GM12878 (cell line): ENCODE data around the gene UBE2M. TPM values are rescaled to one million over a fixed set of nuclear protein-coding genes. Genes with fewer than 3 reads are reported as not detected.
"Not testable (repeated sequence)": the region's sequence is repeated elsewhere in the genome, so short reads cannot be mapped to it uniquely, and the experiment has no call there.

Experiments used
- ATAC-seq: fragments of 200-7000 bp; cut with Tn5 transposase; 3 replicates; pipeline ENCODE4 v1.9.1; 2020; ENCODE audit warnings: mild to moderate bottlenecking, moderate library complexity
- BruUV-seq: library from RNA; stranded (reverse); fragments of 400-500 nt; replicated peaks from 2 replicates; lab custom pipeline; 2021; lab: Mats Ljungman, UMichigan
- CTCF ChIA-PET: fragments of 300-600 bp; sonication (Branson Sonifier 250); formaldehyde crosslinking; extraction: SDS; loops from one replicate; lab custom pipeline; 2021; ENCODE audit warnings: inconsistent platforms; lab: Yijun Ruan, JAX
- POLR2A ChIA-PET: fragments of 350-600 bp; formaldehyde crosslinking; extraction: SDS; loops from one replicate; lab custom pipeline; 2021; ENCODE audit warnings: inconsistent platforms; lab: Charles Lee
- RAD21 ChIA-PET: fragments of 300-600 bp; sonication (Branson Sonifier 250); formaldehyde crosslinking; loops from one replicate; lab custom pipeline; 2023; ENCODE audit warnings: antibody characterized with exemption; ENCODE audit not compliant: unreplicated experiment; lab: Charles Lee
- SMC1A ChIA-PET: fragments of 300-600 bp; sonication (Branson Sonifier 250); formaldehyde crosslinking; loops from one replicate; lab custom pipeline; 2023; ENCODE audit not compliant: unreplicated experiment, uncharacterized antibody; lab: Charles Lee
- DNase-seq: peaks from one replicate; pipeline ENCODE4 v3.0.0-alpha.2; 2011; ENCODE audit warnings: low read depth, low spot score
- FAIRE-seq: peaks from 3 replicates; lab custom pipeline; 2011; peaks lifted over from hg19 to GRCh38; lab: Jason Lieb, UNC
- H2AFZ ChIP-seq: 2 replicates; pipeline ENCODE4 v1.6.0; 2011; ENCODE audit warnings: low read depth, low read length, control low read depth; ENCODE audit not compliant: control insufficient read depth
- H3K27ac ChIP-seq: 2 replicates; pipeline ENCODE4 v1.5.1; 2011; ENCODE audit warnings: control low read depth; ENCODE audit not compliant: control insufficient read depth, insufficient read depth
- H3K27me3 ChIP-seq, 2 experiments: replicated peaks in 1 of 2; 2 replicates each; pipeline versions ENCODE4 v1.6.0 to v1.6.1; 2011; ENCODE audit warnings: low read length in 1 of 2; ENCODE audit not compliant: control insufficient read depth in 2 of 2, insufficient read depth in 2 of 2
- H3K36me3 ChIP-seq, 2 experiments: 2 replicates each; pipeline ENCODE4 v1.5.1; 2011; ENCODE audit warnings: low read length in 1 of 2; ENCODE audit not compliant: control insufficient read depth in 2 of 2, insufficient read depth in 2 of 2
- H3K4me1 ChIP-seq: 2 replicates; pipeline ENCODE4 v1.6.1; 2011; ENCODE audit warnings: mild to moderate bottlenecking, low read length, moderate library complexity, mixed read lengths; ENCODE audit not compliant: control insufficient read depth, insufficient read depth
- H3K4me2 ChIP-seq: 2 replicates; pipeline ENCODE4 v1.6.0; 2011; ENCODE audit warnings: control low read depth; ENCODE audit not compliant: control insufficient read depth, insufficient read depth
- H3K4me3 ChIP-seq: fragments of 200-600 bp; sonication (generic); 2 replicates; pipeline ENCODE4 v1.5.1; 2016
- H3K79me2 ChIP-seq: 2 replicates; pipeline ENCODE4 v1.6.0; 2011; ENCODE audit warnings: low read length; ENCODE audit not compliant: control insufficient read depth, insufficient read depth
- H3K9ac ChIP-seq: 2 replicates; pipeline ENCODE4 v1.8.0; 2011; ENCODE audit warnings: low read length, control low read depth, mixed read lengths; ENCODE audit not compliant: control insufficient read depth, insufficient read depth
- H3K9me3 ChIP-seq: replicated peaks from 3 replicates; pipeline ENCODE4 v1.5.1; 2011; ENCODE audit warnings: mild to moderate bottlenecking, low read length; ENCODE audit not compliant: control insufficient read depth, insufficient read depth
- H4K20me1 ChIP-seq: 2 replicates; pipeline ENCODE4 v1.6.0; 2011; ENCODE audit not compliant: control insufficient read depth, insufficient read depth
- BCLAF1 ChIP-seq: fragments of 450-650 bp; IDR thresholded peaks from 2 replicates; pipeline ENCODE4 v1.6.1; 2017; ENCODE audit warnings: antibody characterized with exemption, mild to moderate bottlenecking, moderate library complexity
- CBFB ChIP-seq: IDR thresholded peaks from 2 replicates; pipeline ENCODE4 v1.6.1; 2016; ENCODE audit warnings: antibody characterized with exemption, low read depth
- CHD1 ChIP-seq: IDR thresholded peaks from 2 replicates; pipeline ENCODE4 v1.6.1; 2012; ENCODE audit warnings: low read depth, low read length, improper control_type of control experiment
- CREB1 ChIP-seq: IDR thresholded peaks from 2 replicates; pipeline ENCODE4 v1.6.1; 2012; ENCODE audit warnings: low read depth, mild to moderate bottlenecking, inconsistent platforms
- EED ChIP-seq: sonication (generic); IDR thresholded peaks from 2 replicates; pipeline ENCODE4 v1.6.1; 2016; ENCODE audit warnings: antibody characterized with exemption, low read depth
- EP300 ChIP-seq, 2 experiments: fragments of 150-350 bp in 1 of 2; IDR thresholded peaks; 2 replicates each; pipeline ENCODE4 v1.6.1; 2011 to 2012; ENCODE audit warnings: low read depth in 2 of 2, low read length in 2 of 2, borderline replicate concordance in 1 of 2, improper control_type of control experiment in 1 of 2, inconsistent platforms in 1 of 2; ENCODE audit not compliant: control insufficient read depth in 1 of 2
- HSF1 ChIP-seq: fragments of 150-350 bp; IDR thresholded peaks from 2 replicates; pipeline ENCODE4 v1.6.1; 2014; ENCODE audit warnings: mild to moderate bottlenecking, low read depth, low read length
- NFXL1 ChIP-seq: fragments of 450-650 bp; IDR thresholded peaks from 2 replicates; pipeline ENCODE4 v1.6.1; 2017; ENCODE audit warnings: antibody characterized with exemption, mild to moderate bottlenecking, borderline replicate concordance
- PAX5 ChIP-seq: IDR thresholded peaks from 2 replicates; pipeline ENCODE4 v1.6.1; 2011; ENCODE audit warnings: low read depth, low read length, borderline replicate concordance
- PAX8 ChIP-seq: fragments of 450-650 bp; IDR thresholded peaks from 2 replicates; pipeline ENCODE4 v1.6.1; 2017; ENCODE audit warnings: mild to moderate bottlenecking, moderate library complexity
- RFX5 ChIP-seq: IDR thresholded peaks from 2 replicates; pipeline ENCODE4 v1.6.1; 2011; ENCODE audit warnings: low read depth, low read length, improper control_type of control experiment
- RUNX3 ChIP-seq: IDR thresholded peaks from 2 replicates; pipeline ENCODE4 v1.6.1; 2012; ENCODE audit warnings: low read length, inconsistent platforms
- SP1 ChIP-seq: IDR thresholded peaks from one replicate; pipeline ENCODE4 v1.6.1; 2011; ENCODE audit warnings: low read depth, low read length
- ZNF24 ChIP-seq: fragments of 450-650 bp; IDR thresholded peaks from 2 replicates; pipeline ENCODE4 v1.6.1; 2017; ENCODE audit warnings: antibody characterized with exemption, mild to moderate bottlenecking
- WGBS: methylation state at CpG from one replicate; pipeline ENCODE4 v1.1.6; 2016; ENCODE audit warnings: low lambda C conversion rate; ENCODE audit not compliant: insufficient replicate concordance, insufficient coverage; ENCODE audit errors: missing lambda C conversion rate; 5-methylcytosine and 5-hydroxymethylcytosine counted together
- in situ Hi-C: fragments of 300-500 bp; cut with MboI; formaldehyde crosslinking; loops from 9 replicates; pipeline ENCODE4 v1.14.3; 2018; ENCODE audit warnings: mixed read lengths
- intact Hi-C: fragments of 100-400 bp; cut with micrococcal nuclease; formaldehyde crosslinking; loops from one replicate; pipeline ENCODE4 v1.14.2; 2022; ENCODE audit not compliant: unreplicated experiment
- polyA plus RNA-seq, 11 experiments: library from polyadenylated mRNA; depleted of rRNA in 4 of 11; unstranded in 6 of 11; stranded (reverse) in 5 of 11; fragments of >200 nt; fragmentation: Nextera tagmentation in 4 of 11; fragmentation: Illumina TruSeq in 1 of 11; extraction: Ambion mirVana in 4 of 11; extraction: Trizol in 1 of 11; gene quantifications; 1 replicate in 1 of 11; 2 replicates in 10 of 11; pipeline versions ENCODE4 v1.2.1 to v1.2.3, GENCODE V29; 2011 to 2016; ENCODE audit warnings: inconsistent platforms in 2 of 11, missing spikeins in 2 of 11, low read depth in 1 of 11
- total RNA-seq, 4 experiments: library from RNA; depleted of rRNA in 3 of 4; stranded (reverse); fragments of >200 nt in 3 of 4; fragmentation: Illumina TruSeq in 1 of 4; extraction: Trizol in 1 of 4; gene quantifications; 2 replicates each; pipeline versions ENCODE4 v1.2.1 to v1.2.3, GENCODE V29; 2013 to 2021

Gene UBE2M
- total and polyA plus RNA-seq, 10 of the 15 experiments (the other 5 are each of a cell fraction or from before 2014, with no cell fraction given), result 1.4 to 105 (median 73.9) TPM

- TF ChIP-seq BCLAF1 (no peak), EP300 (IDR thresholded peaks at IDR 0.05; ENCODE audit: borderline replicate concordance in 1 of 2, control insufficient read depth in 1 of 2, low read depth in 2 of 2, low read length in 2 of 2) (0 out of 4 replicates have a peak, but pooled peaks of 1 of the 2 experiments have one; percentile 29), SP1 (peak; percentile 18), PAX8 (peak; percentile 94), CREB1 (no peak), PAX5 (peak; percentile 88), RFX5 (no peak), CBFB (no peak), NFXL1 (no peak), CHD1 (no peak), ZNF24 (peak; percentile 81), HSF1 (no peak), EED (no peak), RUNX3 (peak; percentile 52; the same call in 1 of the 2 replicates)
- TF ChIP-seq, all 136 proteins: peak for 19
These were observed 19.9 kb upstream of the UBE2M start (continued) for GRCh38 chr19:58578012-58578925.

- ATAC-seq, BruUV-seq, H3K4me3 ChIP-seq, FAIRE-seq, H3K36me3 ChIP-seq, H3K27ac ChIP-seq, intact Hi-C loops, H3K9me3 ChIP-seq, H2AFZ ChIP-seq, H4K20me1 ChIP-seq, H3K4me2 ChIP-seq, H3K79me2 ChIP-seq, DNase-seq, H3K9ac ChIP-seq, in situ Hi-C loops, H3K27me3 ChIP-seq: not testable (repeated sequence)
- POLR2A ChIA-PET, result interaction anchor here (1.3 to 4.0 kb wide), 4 partner anchors 19 to 57 kb away, joined by 6 to 24 read pairs (median 10); partner anchors contain the start of genes CHMP2A, TRIM28, UBE2M and ZBTB45
- SMC1A ChIA-PET, result interaction anchor here (2.9 to 4.5 kb wide), 2 partner anchors 23 to 57 kb away, joined by 10 to 43 read pairs; partner anchors contain the start of genes CHMP2A and ZBTB45
- RAD21 ChIA-PET, result interaction anchor here (1.4 to 3.9 kb wide), 2 partner anchors 18 to 64 kb away, joined by 5 to 16 read pairs; no protein-coding TSS in a partner anchor
- peaks cover 25% of the 10 kb centered on the region for H3K4me1 ChIP-seq
- WGBS, result 97% methylated on average over 2 of the region's 2 CpGs
- CTCF ChIA-PET, result interaction anchor here (0.8 to 4.7 kb wide), 4 partner anchors 34 to 66 kb away, joined by 3 to 67 read pairs (median 14); partner anchors contain the start of genes TRIM28 and ZBTB45
These were observed 19.2 kb upstream of the UBE2M start for GRCh38 chr19:58577581-58577980.
